HL-60 (cell line): Measurements from ENCODE around the gene ASF1B.

ENCODE experiments used
- DNase-seq, 2 experiments: peaks; one replicate each; pipeline ENCODE4 v3.0.0-alpha.2; 2010 to 2020; ENCODE audit warnings: low read depth in 1 of 2, low spot score in 1 of 2
- H3K27ac ChIP-seq: fragments of 250-450 bp; sonication (Bioruptor Pico); replicated peaks from 2 replicates; pipeline ENCODE4 v1.5.1; 2020; ENCODE audit warnings: mild to moderate bottlenecking, moderate library complexity
- H3K27me3 ChIP-seq: fragments of 250-450 bp; sonication (Bioruptor Pico); 2 replicates; pipeline ENCODE4 v1.5.1; 2021; ENCODE audit warnings: mild to moderate bottlenecking, moderate library complexity; ENCODE audit not compliant: insufficient read depth, poor library complexity, severe bottlenecking
- H3K4me3 ChIP-seq: replicated peaks from 2 replicates; pipeline ENCODE4 v1.5.1; 2011; ENCODE audit warnings: mild to moderate bottlenecking, control low read depth, low read length; ENCODE audit not compliant: insufficient read depth
- GABPA ChIP-seq: IDR thresholded peaks from 2 replicates; pipeline ENCODE4 v1.6.1; 2012; ENCODE audit warnings: low read depth
- POLR2AphosphoS5 ChIP-seq: IDR thresholded peaks from 2 replicates; pipeline ENCODE4 v1.6.1; 2012; ENCODE audit warnings: low read depth
- SPI1 ChIP-seq: IDR thresholded peaks from 2 replicates; pipeline ENCODE4 v1.6.1; 2012; ENCODE audit warnings: low read depth, mild to moderate bottlenecking, borderline replicate concordance
- TF ChIP-seq, protein P1 (sequence below): IDR thresholded peaks from one replicate; pipeline ENCODE4 v1.5.1; 2011; ENCODE audit warnings: low read length, control low read depth, inconsistent platforms; ENCODE audit not compliant: insufficient read depth
- TF ChIP-seq, protein P2 (sequence below): IDR thresholded peaks from 2 replicates; pipeline ENCODE4 v1.6.1; 2012; ENCODE audit warnings: low read depth; ENCODE audit not compliant: insufficient replicate concordance

ASF1B gene

DNA sequence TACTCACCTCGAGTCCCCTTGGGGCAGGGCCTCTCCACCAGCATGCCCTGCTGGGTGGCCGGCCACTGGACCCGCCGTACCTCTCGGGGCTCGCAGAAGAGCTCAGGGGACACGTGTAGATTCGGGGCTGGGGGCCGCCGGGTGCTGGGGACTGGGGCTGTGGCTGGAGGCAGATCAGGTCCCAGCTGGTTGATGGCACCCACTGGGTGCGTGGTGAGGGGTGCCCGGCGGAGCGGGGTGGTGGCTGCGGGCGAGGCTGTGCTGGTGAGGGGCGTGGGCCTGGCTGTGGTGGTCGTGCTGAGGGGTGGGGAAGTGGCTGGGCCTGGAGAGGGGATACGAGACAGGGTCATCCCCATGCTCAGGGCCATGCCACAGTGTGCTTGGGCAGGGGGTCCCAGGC lies 24.9 kb upstream of the ASF1B start:
- Histone ChIP-seq H3K4me3 (no peak overlapping the region), H3K27ac (no peak overlapping the region), H3K27me3 (peaks cover 9% of the 10 kb centered on the region)
- TF ChIP-seq POLR2AphosphoS5: no peak
- TF ChIP-seq, protein P1, sequence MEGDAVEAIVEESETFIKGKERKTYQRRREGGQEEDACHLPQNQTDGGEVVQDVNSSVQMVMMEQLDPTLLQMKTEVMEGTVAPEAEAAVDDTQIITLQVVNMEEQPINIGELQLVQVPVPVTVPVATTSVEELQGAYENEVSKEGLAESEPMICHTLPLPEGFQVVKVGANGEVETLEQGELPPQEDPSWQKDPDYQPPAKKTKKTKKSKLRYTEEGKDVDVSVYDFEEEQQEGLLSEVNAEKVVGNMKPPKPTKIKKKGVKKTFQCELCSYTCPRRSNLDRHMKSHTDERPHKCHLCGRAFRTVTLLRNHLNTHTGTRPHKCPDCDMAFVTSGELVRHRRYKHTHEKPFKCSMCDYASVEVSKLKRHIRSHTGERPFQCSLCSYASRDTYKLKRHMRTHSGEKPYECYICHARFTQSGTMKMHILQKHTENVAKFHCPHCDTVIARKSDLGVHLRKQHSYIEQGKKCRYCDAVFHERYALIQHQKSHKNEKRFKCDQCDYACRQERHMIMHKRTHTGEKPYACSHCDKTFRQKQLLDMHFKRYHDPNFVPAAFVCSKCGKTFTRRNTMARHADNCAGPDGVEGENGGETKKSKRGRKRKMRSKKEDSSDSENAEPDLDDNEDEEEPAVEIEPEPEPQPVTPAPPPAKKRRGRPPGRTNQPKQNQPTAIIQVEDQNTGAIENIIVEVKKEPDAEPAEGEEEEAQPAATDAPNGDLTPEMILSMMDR: no peak
- DNase-seq: no peak

DNA sequence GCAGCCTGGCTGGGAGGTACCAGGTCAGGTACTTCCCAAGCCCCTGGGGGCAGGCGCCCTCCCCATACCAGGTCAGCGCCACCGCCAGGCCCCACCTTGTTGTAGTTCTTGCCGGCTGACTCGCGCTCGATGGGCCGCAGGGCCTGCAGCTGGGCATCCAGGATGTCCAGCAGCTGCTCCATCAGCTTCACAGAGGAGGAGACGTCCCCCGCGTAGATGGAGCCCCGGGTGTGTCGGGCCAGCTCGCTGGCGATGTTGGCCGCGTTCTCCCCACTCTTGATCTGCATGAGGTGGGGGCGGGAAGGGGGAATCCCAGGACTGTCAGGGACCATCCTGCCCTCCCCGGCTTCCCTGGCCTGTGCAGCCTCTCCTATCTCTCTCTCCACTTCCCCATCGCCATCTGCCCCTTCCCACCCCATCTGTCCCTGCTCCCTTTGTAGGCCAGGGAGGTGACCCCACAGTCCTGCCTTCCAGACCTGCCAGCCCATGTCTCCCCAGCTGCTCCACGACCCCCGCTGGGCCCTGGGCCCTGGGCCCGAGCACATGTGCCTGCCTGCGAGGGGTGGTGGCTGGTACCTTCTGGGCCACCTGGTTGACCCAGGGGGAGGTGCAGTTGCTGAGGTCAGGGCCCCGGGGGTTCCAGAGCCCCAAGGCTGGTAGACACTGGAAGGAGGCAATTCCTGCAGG lies 23.8 kb upstream of the ASF1B start:
- DNase-seq: no peak
- no peak overlapping the region for H3K4me3 ChIP-seq
- TF ChIP-seq POLR2AphosphoS5: no peak
- TF ChIP-seq SPI1: no peak
- TF ChIP-seq, protein P1: no peak
- TF ChIP-seq, protein P2, sequence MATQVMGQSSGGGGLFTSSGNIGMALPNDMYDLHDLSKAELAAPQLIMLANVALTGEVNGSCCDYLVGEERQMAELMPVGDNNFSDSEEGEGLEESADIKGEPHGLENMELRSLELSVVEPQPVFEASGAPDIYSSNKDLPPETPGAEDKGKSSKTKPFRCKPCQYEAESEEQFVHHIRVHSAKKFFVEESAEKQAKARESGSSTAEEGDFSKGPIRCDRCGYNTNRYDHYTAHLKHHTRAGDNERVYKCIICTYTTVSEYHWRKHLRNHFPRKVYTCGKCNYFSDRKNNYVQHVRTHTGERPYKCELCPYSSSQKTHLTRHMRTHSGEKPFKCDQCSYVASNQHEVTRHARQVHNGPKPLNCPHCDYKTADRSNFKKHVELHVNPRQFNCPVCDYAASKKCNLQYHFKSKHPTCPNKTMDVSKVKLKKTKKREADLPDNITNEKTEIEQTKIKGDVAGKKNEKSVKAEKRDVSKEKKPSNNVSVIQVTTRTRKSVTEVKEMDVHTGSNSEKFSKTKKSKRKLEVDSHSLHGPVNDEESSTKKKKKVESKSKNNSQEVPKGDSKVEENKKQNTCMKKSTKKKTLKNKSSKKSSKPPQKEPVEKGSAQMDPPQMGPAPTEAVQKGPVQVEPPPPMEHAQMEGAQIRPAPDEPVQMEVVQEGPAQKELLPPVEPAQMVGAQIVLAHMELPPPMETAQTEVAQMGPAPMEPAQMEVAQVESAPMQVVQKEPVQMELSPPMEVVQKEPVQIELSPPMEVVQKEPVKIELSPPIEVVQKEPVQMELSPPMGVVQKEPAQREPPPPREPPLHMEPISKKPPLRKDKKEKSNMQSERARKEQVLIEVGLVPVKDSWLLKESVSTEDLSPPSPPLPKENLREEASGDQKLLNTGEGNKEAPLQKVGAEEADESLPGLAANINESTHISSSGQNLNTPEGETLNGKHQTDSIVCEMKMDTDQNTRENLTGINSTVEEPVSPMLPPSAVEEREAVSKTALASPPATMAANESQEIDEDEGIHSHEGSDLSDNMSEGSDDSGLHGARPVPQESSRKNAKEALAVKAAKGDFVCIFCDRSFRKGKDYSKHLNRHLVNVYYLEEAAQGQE: no peak
- no peak for TF ChIP-seq GABPA
- no peak overlapping the region for H3K27ac ChIP-seq
- peaks cover 5% of the 10 kb centered on the region for H3K27me3 ChIP-seq

DNA sequence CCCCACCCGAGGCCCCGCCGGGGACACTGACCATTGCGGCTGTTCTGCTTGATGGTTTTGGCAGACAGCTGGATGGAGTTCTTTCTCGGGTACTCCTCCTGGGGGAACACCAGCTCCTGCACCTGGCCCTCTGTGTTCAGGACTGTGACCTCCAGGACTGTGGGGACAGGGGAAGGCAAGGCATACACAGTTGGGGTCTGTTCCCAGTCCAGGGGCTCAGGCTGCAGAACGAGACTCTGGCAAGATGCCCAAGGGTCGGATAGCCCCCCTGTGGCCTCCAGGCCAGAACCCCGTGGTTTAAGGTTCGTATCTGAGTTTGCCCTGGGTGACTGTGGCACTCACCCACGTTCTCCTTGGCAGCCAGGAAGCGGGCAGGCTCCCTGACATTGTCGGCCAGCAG lies 22.7 kb upstream of the ASF1B start:
- no peak overlapping the region for H3K4me3 ChIP-seq
- peaks cover 5% of the 10 kb centered on the region for H3K27me3 ChIP-seq
- TF ChIP-seq, protein P1: no peak
- TF ChIP-seq POLR2AphosphoS5 (no peak), GABPA (no peak), SPI1 (no peak)
- TF ChIP-seq, protein P2: no peak
- H3K27ac ChIP-seq: no peak overlapping the region
- DNase-seq: no peak

DNA sequence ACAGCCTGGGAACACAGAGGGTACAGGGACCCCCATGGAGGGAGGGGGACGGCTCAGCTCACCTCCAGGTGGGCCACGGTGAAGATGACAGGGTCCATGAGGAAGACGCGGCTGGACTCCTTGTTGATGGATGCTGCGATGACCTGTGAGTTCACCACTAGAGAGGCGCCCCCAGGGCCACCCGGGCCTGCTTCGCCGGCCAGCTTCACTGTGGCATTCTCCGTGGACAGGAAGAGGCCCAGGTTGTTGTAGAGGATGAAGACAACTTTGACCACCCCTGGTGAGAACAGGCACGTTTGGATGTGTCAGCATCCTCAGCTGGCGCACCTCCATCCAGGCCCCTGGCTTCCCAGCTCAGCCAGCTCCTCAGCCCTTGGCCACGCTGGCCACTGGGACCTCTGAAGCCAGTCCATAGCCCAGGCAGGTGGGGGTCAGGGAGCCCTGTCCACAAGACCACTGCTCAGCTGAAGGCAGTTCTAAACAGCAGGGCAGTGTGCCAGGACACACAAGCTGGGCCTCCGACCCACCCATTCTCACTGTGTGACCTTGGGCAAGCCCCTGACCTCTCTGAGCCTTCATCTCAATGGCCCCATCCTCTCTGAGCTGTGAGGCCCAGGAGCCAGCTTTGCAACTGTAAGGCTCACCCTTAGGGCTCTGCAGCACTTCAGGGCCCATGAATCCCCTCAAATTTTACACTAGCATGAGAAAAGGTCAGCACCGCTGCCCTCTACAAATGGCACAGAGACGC lies 22.1 kb upstream of the ASF1B start:
- DNase-seq: no peak
- TF ChIP-seq, protein P2: no peak
- TF ChIP-seq GABPA: no peak
- no peak for TF ChIP-seq POLR2AphosphoS5
- TF ChIP-seq, protein P1: no peak
- no peak for TF ChIP-seq SPI1
- H3K4me3 ChIP-seq: no peak overlapping the region
- H3K27me3 ChIP-seq: peaks cover 5% of the 10 kb centered on the region
- no peak overlapping the region for H3K27ac ChIP-seq
